Ishikawa (cell line): ENCODE data around the gene TRAF3IP1.

Experiments
- CEBPB ChIP-seq: IDR thresholded peaks from 2 replicates; pipeline ENCODE4 v1.6.1; 2012
- CREB1 ChIP-seq: IDR thresholded peaks from 2 replicates; pipeline ENCODE4 v1.6.1; 2012; ENCODE audit warnings: low read depth
- EGR1 ChIP-seq: IDR thresholded peaks from 2 replicates; pipeline ENCODE4 v1.6.1; 2012
- EP300 ChIP-seq: IDR thresholded peaks from 2 replicates; pipeline ENCODE4 v1.6.1; 2012; ENCODE audit warnings: borderline replicate concordance
- FOXM1 ChIP-seq: IDR thresholded peaks from 2 replicates; pipeline ENCODE4 v1.6.1; 2012; ENCODE audit warnings: low read depth, borderline replicate concordance
- NFIC ChIP-seq: IDR thresholded peaks from 2 replicates; pipeline ENCODE4 v1.6.1; 2012
- RAD21 ChIP-seq: IDR thresholded peaks from 2 replicates; pipeline ENCODE4 v1.6.1; 2012; ENCODE audit warnings: low read depth
- TAF1 ChIP-seq: IDR thresholded peaks from 2 replicates; pipeline ENCODE4 v1.6.1; 2012; ENCODE audit warnings: low read depth, mild to moderate bottlenecking
- TCF12 ChIP-seq: IDR thresholded peaks from 2 replicates; pipeline ENCODE4 v1.6.1; 2012; ENCODE audit warnings: low read depth
- TEAD4 ChIP-seq: IDR thresholded peaks from 2 replicates; pipeline ENCODE4 v1.6.1; 2012
- YY1 ChIP-seq: IDR thresholded peaks from 2 replicates; pipeline ENCODE4 v1.6.1; 2012; ENCODE audit warnings: low read depth
- ZBTB7A ChIP-seq: IDR thresholded peaks from 2 replicates; pipeline ENCODE4 v1.6.1; 2012; ENCODE audit warnings: low read depth
- TF ChIP-seq, protein P1 (sequence below): IDR thresholded peaks from 2 replicates; pipeline ENCODE4 v1.6.1; 2012
- TF ChIP-seq, protein P2 (sequence below): IDR thresholded peaks from 2 replicates; pipeline ENCODE4 v1.6.1; 2012; ENCODE audit warnings: low read depth, mild to moderate bottlenecking
- TF ChIP-seq, protein P3 (sequence below): IDR thresholded peaks from 2 replicates; pipeline ENCODE4 v1.6.1; 2012

TRAF3IP1 gene

GRCh38 chr2:238321467-238321866 is 1.1 kb downstream of the TRAF3IP1 start:
- TF ChIP-seq ZBTB7A (no peak), CREB1 (no peak), EP300 (no peak), YY1 (no peak), FOXM1 (no peak), TCF12 (no peak), EGR1 (no peak), CEBPB (no peak), NFIC (no peak)
- TF ChIP-seq, protein P1, sequence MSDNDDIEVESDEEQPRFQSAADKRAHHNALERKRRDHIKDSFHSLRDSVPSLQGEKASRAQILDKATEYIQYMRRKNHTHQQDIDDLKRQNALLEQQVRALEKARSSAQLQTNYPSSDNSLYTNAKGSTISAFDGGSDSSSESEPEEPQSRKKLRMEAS, result no peak
- TF ChIP-seq, protein P2, sequence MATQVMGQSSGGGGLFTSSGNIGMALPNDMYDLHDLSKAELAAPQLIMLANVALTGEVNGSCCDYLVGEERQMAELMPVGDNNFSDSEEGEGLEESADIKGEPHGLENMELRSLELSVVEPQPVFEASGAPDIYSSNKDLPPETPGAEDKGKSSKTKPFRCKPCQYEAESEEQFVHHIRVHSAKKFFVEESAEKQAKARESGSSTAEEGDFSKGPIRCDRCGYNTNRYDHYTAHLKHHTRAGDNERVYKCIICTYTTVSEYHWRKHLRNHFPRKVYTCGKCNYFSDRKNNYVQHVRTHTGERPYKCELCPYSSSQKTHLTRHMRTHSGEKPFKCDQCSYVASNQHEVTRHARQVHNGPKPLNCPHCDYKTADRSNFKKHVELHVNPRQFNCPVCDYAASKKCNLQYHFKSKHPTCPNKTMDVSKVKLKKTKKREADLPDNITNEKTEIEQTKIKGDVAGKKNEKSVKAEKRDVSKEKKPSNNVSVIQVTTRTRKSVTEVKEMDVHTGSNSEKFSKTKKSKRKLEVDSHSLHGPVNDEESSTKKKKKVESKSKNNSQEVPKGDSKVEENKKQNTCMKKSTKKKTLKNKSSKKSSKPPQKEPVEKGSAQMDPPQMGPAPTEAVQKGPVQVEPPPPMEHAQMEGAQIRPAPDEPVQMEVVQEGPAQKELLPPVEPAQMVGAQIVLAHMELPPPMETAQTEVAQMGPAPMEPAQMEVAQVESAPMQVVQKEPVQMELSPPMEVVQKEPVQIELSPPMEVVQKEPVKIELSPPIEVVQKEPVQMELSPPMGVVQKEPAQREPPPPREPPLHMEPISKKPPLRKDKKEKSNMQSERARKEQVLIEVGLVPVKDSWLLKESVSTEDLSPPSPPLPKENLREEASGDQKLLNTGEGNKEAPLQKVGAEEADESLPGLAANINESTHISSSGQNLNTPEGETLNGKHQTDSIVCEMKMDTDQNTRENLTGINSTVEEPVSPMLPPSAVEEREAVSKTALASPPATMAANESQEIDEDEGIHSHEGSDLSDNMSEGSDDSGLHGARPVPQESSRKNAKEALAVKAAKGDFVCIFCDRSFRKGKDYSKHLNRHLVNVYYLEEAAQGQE, result no peak
- TF ChIP-seq, protein P3, sequence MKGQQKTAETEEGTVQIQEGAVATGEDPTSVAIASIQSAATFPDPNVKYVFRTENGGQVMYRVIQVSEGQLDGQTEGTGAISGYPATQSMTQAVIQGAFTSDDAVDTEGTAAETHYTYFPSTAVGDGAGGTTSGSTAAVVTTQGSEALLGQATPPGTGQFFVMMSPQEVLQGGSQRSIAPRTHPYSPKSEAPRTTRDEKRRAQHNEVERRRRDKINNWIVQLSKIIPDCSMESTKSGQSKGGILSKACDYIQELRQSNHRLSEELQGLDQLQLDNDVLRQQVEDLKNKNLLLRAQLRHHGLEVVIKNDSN, result no peak

- TF ChIP-seq CEBPB (no peak), FOXM1 (no peak), EGR1 (no peak), EP300 (no peak), TAF1 (no peak), TCF12 (no peak), YY1 (no peak), NFIC (no peak), CREB1 (no peak), RAD21 (no peak), ZBTB7A (no peak), TEAD4 (no peak)
- TF ChIP-seq, protein P3, result no peak
- TF ChIP-seq, protein P1, result no peak
- TF ChIP-seq, protein P2, result no peak
Measured at GRCh38 chr2:238322001-238322411, 1.7 kb downstream of the TRAF3IP1 start.

DNA sequence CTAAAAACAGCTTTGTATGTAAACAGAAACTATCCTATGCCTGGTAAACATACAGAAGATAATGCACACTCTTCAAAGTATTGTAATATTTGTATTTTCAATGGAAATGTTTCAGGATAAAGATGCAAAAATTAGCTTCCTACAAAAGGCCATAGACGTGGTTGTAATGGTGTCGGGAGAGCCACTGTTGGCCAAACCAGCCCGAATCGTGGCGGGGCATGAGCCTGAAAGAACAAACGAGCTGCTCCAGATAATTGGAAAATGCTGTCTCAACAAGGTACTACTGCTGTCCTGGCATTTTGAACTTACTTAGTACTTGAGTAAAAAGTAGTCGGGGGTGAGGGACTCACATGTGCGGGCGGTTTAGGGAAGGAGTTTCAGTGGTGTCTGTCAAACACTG is 5.4 kb downstream of the TRAF3IP1 start:
- no peak for TF ChIP-seq EGR1
- TF ChIP-seq, protein P3, result no peak
- no peak for TF ChIP-seq TCF12
- TF ChIP-seq RAD21, result no peak
- TF ChIP-seq, protein P2, result no peak
- no peak for TF ChIP-seq CREB1
- TF ChIP-seq TEAD4, result no peak
- TF ChIP-seq, protein P1, result no peak

- TF ChIP-seq EGR1, result no peak
- TF ChIP-seq, protein P1, result no peak
- TF ChIP-seq CEBPB, result no peak
- no peak for TF ChIP-seq CREB1
- no peak for TF ChIP-seq EP300
- no peak for TF ChIP-seq NFIC
- TF ChIP-seq, protein P2, result no peak
- no peak for TF ChIP-seq TCF12
Measured at GRCh38 chr2:238326801-238327365, 6.6 kb downstream of the TRAF3IP1 start.
